Left ventricle myocardium inferior (tissue), 1 donor: Measurements from ENCODE around the gene TPI1. TPM values are rescaled to one million over a fixed set of nuclear protein-coding genes. Genes with fewer than 3 reads are reported as not detected.

Experiments used
- DNase-seq: peaks from one replicate; pipeline ENCODE4 v3.0.0-alpha.2; 2020
- H3K27ac ChIP-seq: fragments of 200-600 bp; replicated peaks from 2 replicates; pipeline ENCODE4 v1.8.0; 2021
- H3K27me3 ChIP-seq: fragments of 200-600 bp; 2 replicates; pipeline ENCODE4 v1.8.0; 2021; ENCODE audit warnings: low read depth
- H3K36me3 ChIP-seq: fragments of 200-600 bp; 2 replicates; pipeline ENCODE4 v1.8.0; 2021
- H3K4me1 ChIP-seq: fragments of 200-600 bp; 2 replicates; pipeline ENCODE4 v1.8.0; 2021
- H3K4me3 ChIP-seq: fragments of 200-600 bp; 2 replicates; pipeline ENCODE4 v1.8.0; 2021; ENCODE audit warnings: mild to moderate bottlenecking, moderate library complexity
- H3K9me3 ChIP-seq: fragments of 200-600 bp; replicated peaks from 2 replicates; pipeline ENCODE4 v1.8.0; 2021
- CTCF ChIP-seq: fragments of 200-600 bp; IDR thresholded peaks from 2 replicates; pipeline ENCODE4 v1.8.0; 2021; ENCODE audit warnings: antibody characterized with exemption, mild to moderate bottlenecking, borderline replicate concordance
- intact Hi-C: fragments of 100-400 bp; cut with micrococcal nuclease; formaldehyde crosslinking; loops from one replicate; pipeline ENCODE4 v1.11.0; 2022
- total RNA-seq: library from RNA; stranded (reverse); fragmentation: NEBNext Ultra II Directional; extraction: Animal tissue kit (Norgen Biotek cat#: 25700); gene quantifications from one replicate; pipeline ENCODE4 v1.2.1, GENCODE V29; 2021
- donor health status: DM: no; HTN: yes; CAD: no; lungs with severe emphysema.

The TPI1 gene
- total RNA-seq, 1 donor from 2014 or later, result 753 TPM

DNA sequence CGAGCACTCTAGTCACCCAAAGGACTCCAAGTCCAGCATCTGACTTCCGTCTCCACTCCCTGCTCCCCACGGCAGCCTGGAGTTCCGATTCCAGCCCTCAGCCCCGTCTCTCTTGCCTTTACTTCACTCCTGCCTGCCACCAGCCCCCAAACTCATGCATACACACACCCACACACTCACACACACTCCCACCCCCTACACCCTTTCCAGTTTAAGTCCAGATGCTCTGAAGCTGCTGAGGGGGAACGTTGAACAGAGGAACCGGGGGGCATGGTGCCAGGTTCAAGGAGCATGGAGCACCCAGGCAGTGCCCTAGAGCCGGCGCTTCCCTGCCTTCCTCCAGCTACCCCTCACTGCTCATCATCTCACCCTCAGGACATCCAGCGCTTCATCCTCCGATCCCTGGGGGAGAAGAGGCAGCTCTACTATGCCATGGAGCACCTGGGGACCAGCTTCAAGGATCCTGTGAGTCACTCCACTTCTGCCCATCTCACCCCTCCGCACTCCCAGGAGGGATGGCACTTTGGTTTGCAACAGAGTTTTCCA lies 35.8 kb upstream of the TPI1 start:
- H3K4me3 ChIP-seq, result no peak overlapping the region
- intact Hi-C loops, result no loop called here
- H3K27ac ChIP-seq, result peak overlapping the region; percentile 83
- H3K36me3 ChIP-seq, result peaks cover 22% of the 10 kb centered on the region
- TF ChIP-seq CTCF, result no peak
- DNase-seq, result no peak
- peaks cover 55% of the 10 kb centered on the region for H3K4me1 ChIP-seq
- H3K27me3 ChIP-seq, result peaks cover 5% of the 10 kb centered on the region
- H3K9me3 ChIP-seq, result no peaks in the 10 kb centered on the region

- Histone ChIP-seq H3K9me3 (no peaks in the 10 kb centered on the region), H3K27ac (peak overlapping the region; percentile 83), H3K27me3 (peaks cover 5% of the 10 kb centered on the region), H3K36me3 (peaks cover 28% of the 10 kb centered on the region), H3K4me3 (no peak overlapping the region), H3K4me1 (peaks cover 50% of the 10 kb centered on the region)
- intact Hi-C loops, result no loop called here
- no peak for DNase-seq
- no peak for TF ChIP-seq CTCF
These were observed 35.2 kb upstream of the TPI1 start for GRCh38 chr12:6832125-6832524.

DNA sequence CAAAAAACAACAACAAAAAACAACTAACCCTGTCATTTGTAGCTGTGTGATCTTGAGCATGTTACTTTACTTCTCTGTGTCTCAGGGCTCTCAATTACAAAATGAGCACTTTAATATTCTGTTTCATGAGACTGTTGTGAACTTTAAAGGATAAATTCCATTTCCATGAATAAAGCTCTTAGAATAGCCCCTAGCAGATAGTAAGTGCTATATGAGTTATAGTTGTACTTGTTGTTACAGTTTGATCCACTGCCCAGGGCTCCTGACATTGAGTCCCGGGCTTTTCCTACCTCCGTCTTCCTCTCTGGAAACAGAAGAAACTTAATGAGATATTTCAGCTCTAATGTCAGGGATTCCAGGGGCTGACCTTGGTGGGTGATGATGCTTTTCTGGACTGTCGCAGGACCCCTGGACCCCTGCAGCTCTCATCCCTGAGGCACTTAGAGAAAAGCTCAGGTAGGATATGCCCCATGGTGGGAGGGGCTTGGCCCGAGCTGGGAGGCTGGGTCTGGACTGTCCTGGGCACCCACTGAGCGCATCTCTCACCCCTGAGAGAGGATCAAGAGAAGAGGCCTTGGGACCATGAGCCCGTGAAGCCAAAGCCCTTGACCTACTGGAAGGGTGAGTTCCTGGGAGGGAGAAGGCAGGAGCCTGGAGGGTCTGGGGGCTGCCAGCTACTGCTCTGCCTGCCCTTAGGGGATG lies 34.0 kb upstream of the TPI1 start:
- peaks cover 40% of the 10 kb centered on the region for H3K4me1 ChIP-seq
- no peak for DNase-seq
- H3K27me3 ChIP-seq, result peaks cover 5% of the 10 kb centered on the region
- peaks cover 40% of the 10 kb centered on the region for H3K36me3 ChIP-seq
- peak overlapping the region; percentile 83 for H3K27ac ChIP-seq
- no peaks in the 10 kb centered on the region for H3K9me3 ChIP-seq
- TF ChIP-seq CTCF, result no peak
- H3K4me3 ChIP-seq, result peak overlapping the region; percentile 64
- intact Hi-C loops, result no loop called here

- peaks cover 30% of the 10 kb centered on the region for H3K4me1 ChIP-seq
- intact Hi-C loops, result no loop called here
- no peak for DNase-seq
- no peak for TF ChIP-seq CTCF
- peaks cover 49% of the 10 kb centered on the region for H3K36me3 ChIP-seq
- peak overlapping the region; percentile 64 for H3K4me3 ChIP-seq
- peak overlapping the region; percentile 83 for H3K27ac ChIP-seq
- no peaks in the 10 kb centered on the region for H3K9me3 ChIP-seq
- H3K27me3 ChIP-seq, result no peaks in the 10 kb centered on the region
These were observed 33.1 kb upstream of the TPI1 start for GRCh38 chr12:6834254-6834653.

GRCh38 chr12:6834873-6835272 lies 32.5 kb upstream of the TPI1 start:
- peaks cover 24% of the 10 kb centered on the region for H3K4me1 ChIP-seq
- intact Hi-C loops, result no loop called here
- DNase-seq, result no peak
- peaks cover 54% of the 10 kb centered on the region for H3K36me3 ChIP-seq
- peak overlapping the region; percentile 64 for H3K4me3 ChIP-seq
- no peak for TF ChIP-seq CTCF
- no peaks in the 10 kb centered on the region for H3K27me3 ChIP-seq
- peak overlapping the region; percentile 83 for H3K27ac ChIP-seq
- H3K9me3 ChIP-seq, result no peaks in the 10 kb centered on the region
